SJCRH30 (cell line): ENCODE results near the gene PDE1A. TPM values are rescaled to one million over a fixed set of nuclear protein-coding genes. Genes with fewer than 3 reads are reported as not detected.
"Not testable (repeated sequence)": the region's sequence is repeated elsewhere in the genome, so short reads cannot be mapped to it uniquely, and the experiment has no call there.

Source experiments
- DNase-seq, 2 experiments: peaks; one replicate each; pipeline ENCODE4 v3.0.0-alpha.2; 2015 to 2020
- H3K27ac ChIP-seq: fragments of 250-450 bp; sonication (Bioruptor Pico); 2 replicates; pipeline ENCODE4 v1.5.1; 2020; ENCODE audit warnings: mild to moderate bottlenecking, moderate library complexity
- H3K27me3 ChIP-seq: fragments of 250-450 bp; sonication (Bioruptor Pico); 2 replicates; pipeline ENCODE4 v1.5.1; 2020; ENCODE audit warnings: mild to moderate bottlenecking, moderate library complexity
- H3K36me3 ChIP-seq: fragments of 250-450 bp; sonication (Bioruptor Pico); 2 replicates; pipeline ENCODE4 v1.5.1; 2020; ENCODE audit warnings: mild to moderate bottlenecking, moderate library complexity
- H3K4me1 ChIP-seq: fragments of 250-450 bp; sonication (Bioruptor Pico); 2 replicates; pipeline ENCODE4 v1.5.1; 2020; ENCODE audit warnings: mild to moderate bottlenecking, moderate library complexity
- H3K4me3 ChIP-seq: fragments of 250-450 bp; sonication (Bioruptor Pico); 2 replicates; pipeline ENCODE4 v1.5.1; 2020; ENCODE audit warnings: mild to moderate bottlenecking, moderate library complexity
- H3K9me3 ChIP-seq: fragments of 250-450 bp; sonication (Bioruptor Pico); replicated peaks from 2 replicates; pipeline ENCODE4 v1.5.1; 2020; ENCODE audit warnings: mild to moderate bottlenecking, moderate library complexity
- total RNA-seq: library from RNA; depleted of rRNA; stranded (reverse); fragments of >200 nt; shearing (Covaris generic); gene quantifications from 2 replicates; pipeline ENCODE4 v1.2.3, GENCODE V29; 2014

PDE1A gene
- total RNA-seq, 1 experiment from 2014 or later, result 1.6 TPM

- Histone ChIP-seq H3K36me3 (no peaks in the 10 kb centered on the region), H3K9me3 (0 out of 2 replicates have a peak, but pooled peaks cover 3% of the 10 kb centered on the region), H3K27me3 (no peaks in the 10 kb centered on the region), H3K27ac (no peak overlapping the region), H3K4me1 (no peaks in the 10 kb centered on the region), H3K4me3 (peak overlapping the region; percentile 5; the same call in 1 of the 2 replicates)
- no peak for DNase-seq
These were observed 536 bp downstream of the PDE1A start for GRCh38 chr2:182426082-182426917.

DNA sequence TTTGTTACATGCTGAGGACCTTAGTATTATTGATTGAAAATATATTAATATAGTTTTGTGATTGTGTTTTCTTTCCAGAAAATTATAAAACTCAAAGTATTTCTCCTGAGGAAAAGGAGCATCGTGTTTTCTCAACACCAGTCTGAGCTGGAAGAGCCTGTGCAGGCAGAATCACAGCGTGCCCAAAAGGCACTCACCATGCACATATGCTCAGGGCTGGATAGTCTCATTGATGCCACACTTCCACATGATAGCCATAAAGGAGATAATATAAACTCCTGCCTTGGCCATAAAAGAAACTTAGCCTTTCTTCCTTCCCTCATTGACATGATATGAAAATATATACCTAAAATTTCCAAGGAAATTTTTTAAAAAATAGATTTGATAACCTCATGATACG lies 4.0 kb downstream of the PDE1A start:
- no peak for DNase-seq
- Histone ChIP-seq H3K9me3 (no peaks in the 10 kb centered on the region), H3K27ac (no peak overlapping the region), H3K36me3 (no peaks in the 10 kb centered on the region), H3K27me3 (no peaks in the 10 kb centered on the region), H3K4me3 (no peak overlapping the region), H3K4me1 (no peaks in the 10 kb centered on the region)

GRCh38 chr2:182420669-182421068 lies 6.2 kb downstream of the PDE1A start:
- H3K27me3 ChIP-seq, result no peaks in the 10 kb centered on the region
- no peaks in the 10 kb centered on the region for H3K9me3 ChIP-seq
- H3K4me3 ChIP-seq, result no peak overlapping the region
- no peak for DNase-seq
- no peak overlapping the region for H3K27ac ChIP-seq
- H3K36me3 ChIP-seq, result no peaks in the 10 kb centered on the region
- no peaks in the 10 kb centered on the region for H3K4me1 ChIP-seq

- 0 out of 2 replicates have a peak, but pooled peaks cover 3% of the 10 kb centered on the region for H3K9me3 ChIP-seq
- no peak overlapping the region for H3K4me3 ChIP-seq
- no peak overlapping the region for H3K27ac ChIP-seq
- H3K27me3 ChIP-seq, result no peaks in the 10 kb centered on the region
- no peaks in the 10 kb centered on the region for H3K36me3 ChIP-seq
- no peak for DNase-seq
- H3K4me1 ChIP-seq, result no peaks in the 10 kb centered on the region
These were observed 10.0 kb downstream of the PDE1A start for GRCh38 chr2:182416861-182417260.

- Histone ChIP-seq H3K27me3 (no peaks in the 10 kb centered on the region), H3K4me3 (no peak overlapping the region), H3K36me3 (no peaks in the 10 kb centered on the region), H3K4me1 (no peaks in the 10 kb centered on the region), H3K27ac (no peak overlapping the region), H3K9me3 (0 out of 2 replicates have a peak, but pooled peaks cover 3% of the 10 kb centered on the region)
- DNase-seq, result no peak
These were observed 10.6 kb downstream of the PDE1A start for GRCh38 chr2:182416191-182416590.

GRCh38 chr2:182415771-182416170 lies 11.1 kb downstream of the PDE1A start:
- no peaks in the 10 kb centered on the region for H3K4me1 ChIP-seq
- H3K36me3 ChIP-seq, result no peaks in the 10 kb centered on the region
- no peak overlapping the region for H3K27ac ChIP-seq
- no peak overlapping the region for H3K4me3 ChIP-seq
- H3K27me3 ChIP-seq, result no peaks in the 10 kb centered on the region
- DNase-seq, result no peak
- H3K9me3 ChIP-seq, result 0 out of 2 replicates have a peak, but pooled peaks cover 3% of the 10 kb centered on the region

GRCh38 chr2:182412858-182413257 lies 14.0 kb downstream of the PDE1A start:
- Histone ChIP-seq H3K4me1 (no peaks in the 10 kb centered on the region), H3K36me3 (no peaks in the 10 kb centered on the region), H3K4me3 (no peak overlapping the region), H3K9me3 (0 out of 2 replicates have a peak, but pooled peaks cover 3% of the 10 kb centered on the region), H3K27me3 (no peaks in the 10 kb centered on the region), H3K27ac (no peak overlapping the region)
- DNase-seq, result no peak

DNA sequence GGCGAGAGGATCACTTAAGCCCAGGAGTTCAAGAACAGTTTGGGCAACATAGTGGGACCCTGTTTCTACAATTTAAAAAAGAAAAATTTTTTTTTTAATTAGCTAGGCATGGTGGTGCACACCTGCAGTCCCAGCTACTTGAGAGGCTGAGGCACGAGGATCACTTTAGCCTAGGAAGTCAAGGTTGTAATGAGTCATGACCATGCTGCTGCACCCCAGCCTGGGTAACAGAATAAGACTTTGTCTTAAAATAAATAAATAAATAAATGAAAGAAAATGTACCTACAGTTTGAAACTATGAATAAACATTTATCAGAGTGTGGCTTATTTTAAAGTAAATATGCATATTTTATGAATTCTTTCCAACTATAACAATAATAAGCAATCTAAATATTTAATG lies 16.7 kb downstream of the PDE1A start:
- no peak overlapping the region for H3K4me3 ChIP-seq
- H3K27me3 ChIP-seq, result no peaks in the 10 kb centered on the region
- DNase-seq, result no peak
- peaks cover 6% of the 10 kb centered on the region; the same call in 1 of the 2 replicates for H3K4me1 ChIP-seq
- no peak overlapping the region for H3K27ac ChIP-seq
- 0 out of 2 replicates have a peak, but pooled peaks cover 3% of the 10 kb centered on the region for H3K9me3 ChIP-seq
- no peaks in the 10 kb centered on the region for H3K36me3 ChIP-seq

GRCh38 chr2:182406221-182406620 lies 20.6 kb downstream of the PDE1A start:
- Histone ChIP-seq H3K4me3 (no peak overlapping the region), H3K9me3 (0 out of 2 replicates have a peak, but pooled peaks cover 3% of the 10 kb centered on the region), H3K4me1 (peaks cover 18% of the 10 kb centered on the region; the same call in 1 of the 2 replicates), H3K36me3 (no peaks in the 10 kb centered on the region), H3K27me3 (no peaks in the 10 kb centered on the region), H3K27ac (no peak overlapping the region)
- DNase-seq, result no peak

GRCh38 chr2:182404975-182405561 lies 21.8 kb downstream of the PDE1A start:
- peak in 1 of 2 experiments; percentile 23 for DNase-seq
- peaks cover 18% of the 10 kb centered on the region; the same call in 1 of the 2 replicates for H3K4me1 ChIP-seq
- no peaks in the 10 kb centered on the region for H3K27me3 ChIP-seq
- no peaks in the 10 kb centered on the region for H3K36me3 ChIP-seq
- 0 out of 2 replicates have a peak, but pooled peaks cover 3% of the 10 kb centered on the region for H3K9me3 ChIP-seq
- no peak overlapping the region for H3K4me3 ChIP-seq
- H3K27ac ChIP-seq, result no peak overlapping the region; the same call in 1 of the 2 replicates

GRCh38 chr2:182404092-182404491 lies 22.7 kb downstream of the PDE1A start:
- Histone ChIP-seq H3K27ac (peak overlapping the region; percentile 11; the same call in 1 of the 2 replicates), H3K9me3 (0 out of 2 replicates have a peak, but pooled peaks cover 3% of the 10 kb centered on the region), H3K27me3 (no peaks in the 10 kb centered on the region), H3K36me3 (no peaks in the 10 kb centered on the region), H3K4me3 (no peak overlapping the region), H3K4me1 (peaks cover 18% of the 10 kb centered on the region; the same call in 1 of the 2 replicates)
- no peak for DNase-seq

- H3K27me3 ChIP-seq, result no peaks in the 10 kb centered on the region
- no peak overlapping the region for H3K27ac ChIP-seq
These were observed 33.5 kb downstream of the PDE1A start for GRCh38 chr2:182393270-182393760.

DNA sequence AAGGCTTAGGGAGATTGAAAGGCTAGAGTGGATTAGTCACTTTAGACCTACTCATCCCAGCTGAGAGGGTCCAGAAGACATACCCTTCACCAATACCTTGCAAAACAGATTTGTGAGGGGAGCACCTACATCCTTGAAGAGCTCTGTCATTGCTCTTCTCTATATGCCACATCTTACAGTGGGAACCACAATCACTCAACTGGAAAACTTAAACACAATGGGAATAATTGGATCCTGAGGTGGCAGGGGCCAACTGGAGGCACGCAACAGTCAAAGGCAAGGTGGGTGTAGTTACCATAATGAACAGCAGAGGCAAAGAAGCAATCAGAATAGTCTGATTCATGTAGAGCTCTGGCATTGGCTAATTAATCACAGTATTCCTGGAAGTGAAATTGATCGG lies 35.4 kb downstream of the PDE1A start:
- H3K36me3 ChIP-seq, result no peaks in the 10 kb centered on the region
- H3K27me3 ChIP-seq, result no peaks in the 10 kb centered on the region
- DNase-seq, result no peak
- H3K9me3 ChIP-seq, result no peaks in the 10 kb centered on the region
- H3K27ac ChIP-seq, result no peak overlapping the region
- H3K4me1 ChIP-seq, result no peaks in the 10 kb centered on the region
- no peak overlapping the region for H3K4me3 ChIP-seq

More at GRCh38 chr2:182393270-182393760, 33.5 kb downstream of the PDE1A start:
- DNase-seq, result no peak
- Histone ChIP-seq H3K36me3 (no peaks in the 10 kb centered on the region), H3K4me3 (no peak overlapping the region), H3K9me3 (no peaks in the 10 kb centered on the region), H3K4me1 (no peaks in the 10 kb centered on the region)

- H3K27me3 ChIP-seq, H3K4me3 ChIP-seq, H3K36me3 ChIP-seq, H3K9me3 ChIP-seq, H3K4me1 ChIP-seq, H3K27ac ChIP-seq, DNase-seq: not testable (repeated sequence)
These were observed 40.5 kb downstream of the PDE1A start for GRCh38 chr2:182386267-182386880.

- no peak for DNase-seq
- Histone ChIP-seq H3K4me3 (no peak overlapping the region), H3K9me3 (no peaks in the 10 kb centered on the region), H3K27me3 (no peaks in the 10 kb centered on the region), H3K4me1 (no peaks in the 10 kb centered on the region), H3K36me3 (no peaks in the 10 kb centered on the region), H3K27ac (no peak overlapping the region)
These were observed 42.0 kb downstream of the PDE1A start for GRCh38 chr2:182384860-182385259.
